ENCODE data around the gene NEFH. TPM values are rescaled to one million over a fixed set of nuclear protein-coding genes. Genes with fewer than 3 reads are reported as not detected.

NEFH gene
- total and polyA plus RNA-seq, 4 donors = 0.22 to 0.71 (median 0.56) TPM

GRCh38 chr22:29442976-29443375 is 37.0 kb upstream of the NEFH start:
- no peak for TF ChIP-seq CTCF (IDR thresholded peaks at IDR 0.05; ENCODE audit: control extremely low read depth, extremely low read depth)
- Histone ChIP-seq H3K36me3 (ENCODE audit: control insufficient read depth in 4 of 4, insufficient read depth in 4 of 4, low read length in 4 of 4) (no peaks in the 10 kb centered on the region), H3K9ac (ENCODE audit: insufficient read depth in 1 of 2, low read length in 2 of 2) (no peak overlapping the region), H3K4me3 (no peak overlapping the region), H3K27ac (ENCODE audit: low read depth in 1 of 2, low read length in 1 of 2) (no peak overlapping the region), H3K27me3 (ENCODE audit: control insufficient read depth in 3 of 3, insufficient read depth in 3 of 3, low read length in 2 of 3) (no peaks in the 10 kb centered on the region), H3K4me1 (ENCODE audit: control insufficient read depth in 5 of 5, insufficient read depth in 5 of 5, low read length in 5 of 5) (no peaks in the 10 kb centered on the region), H3K9me3 (ENCODE audit: control insufficient read depth in 4 of 4, insufficient read depth in 3 of 4, low read length in 3 of 4) (no peaks in the 10 kb centered on the region)
- no peak for DNase-seq
- no peak for ATAC-seq (ENCODE audit: insufficient read depth, low FRiP score)
- WGBS, 2 donors = 53 to 66% methylated on average over 1 of the region's 1 CpG

DNA sequence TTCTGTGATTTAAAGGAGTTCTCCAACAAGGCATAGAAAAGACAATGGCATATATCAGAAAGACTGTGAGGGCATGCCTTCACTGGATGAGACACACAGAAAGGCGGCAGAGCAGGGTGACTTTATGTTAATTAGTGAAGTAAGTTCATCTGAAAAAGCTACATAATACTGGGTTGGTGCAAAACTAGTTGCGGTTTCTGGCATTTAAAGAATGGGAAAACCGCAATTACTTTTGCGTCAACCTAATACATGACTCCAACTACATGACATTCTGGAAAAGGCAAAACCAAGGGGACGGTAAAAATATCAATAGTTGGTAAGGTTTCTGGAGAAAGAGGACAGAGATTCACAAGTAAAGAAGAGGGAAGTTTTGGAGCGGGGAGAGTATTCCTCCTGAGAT is 36.6 kb upstream of the NEFH start:
- H3K27ac ChIP-seq (ENCODE audit: low read depth in 1 of 2, low read length in 1 of 2) = no peak overlapping the region
- no peak for DNase-seq
- no peak for TF ChIP-seq CTCF (IDR thresholded peaks at IDR 0.05; ENCODE audit: control extremely low read depth, extremely low read depth)

GRCh38 chr22:29443861-29444792 is 35.9 kb upstream of the NEFH start:
- no peak for TF ChIP-seq CTCF (IDR thresholded peaks at IDR 0.05; ENCODE audit: control extremely low read depth, extremely low read depth)
- Histone ChIP-seq H3K36me3 (ENCODE audit: control insufficient read depth in 4 of 4, insufficient read depth in 4 of 4, low read length in 4 of 4) (no peaks in the 10 kb centered on the region), H3K27ac (ENCODE audit: low read depth in 1 of 2, low read length in 1 of 2) (no peak overlapping the region), H3K4me3 (no peak overlapping the region), H3K27me3 (ENCODE audit: control insufficient read depth in 3 of 3, insufficient read depth in 3 of 3, low read length in 2 of 3) (no peaks in the 10 kb centered on the region), H3K9ac (ENCODE audit: insufficient read depth in 1 of 2, low read length in 2 of 2) (no peak overlapping the region), H3K4me1 (ENCODE audit: control insufficient read depth in 5 of 5, insufficient read depth in 5 of 5, low read length in 5 of 5) (no peaks in the 10 kb centered on the region), H3K9me3 (ENCODE audit: control insufficient read depth in 4 of 4, insufficient read depth in 3 of 4, low read length in 3 of 4) (no peaks in the 10 kb centered on the region)
- 58 to 75% methylated on average over 14 of the region's 14 CpGs for WGBS, 2 donors
- ATAC-seq (ENCODE audit: insufficient read depth, low FRiP score) = no peak
- no peak for DNase-seq

More for the DNA sequence above, 36.6 kb upstream of the NEFH start:
- H3K9ac ChIP-seq (ENCODE audit: insufficient read depth in 1 of 2, low read length in 2 of 2) = no peak overlapping the region
- no peaks in the 10 kb centered on the region for H3K36me3 ChIP-seq (ENCODE audit: control insufficient read depth in 4 of 4, insufficient read depth in 4 of 4, low read length in 4 of 4)
- H3K27me3 ChIP-seq (ENCODE audit: control insufficient read depth in 3 of 3, insufficient read depth in 3 of 3, low read length in 2 of 3) = no peaks in the 10 kb centered on the region
- H3K4me3 ChIP-seq = no peak overlapping the region
- 74 to 76% methylated on average over 6 of the region's 6 CpGs for WGBS, 2 donors
- no peaks in the 10 kb centered on the region for H3K4me1 ChIP-seq (ENCODE audit: control insufficient read depth in 5 of 5, insufficient read depth in 5 of 5, low read length in 5 of 5)
- ATAC-seq (ENCODE audit: insufficient read depth, low FRiP score) = no peak
- no peaks in the 10 kb centered on the region for H3K9me3 ChIP-seq (ENCODE audit: control insufficient read depth in 4 of 4, insufficient read depth in 3 of 4, low read length in 3 of 4)
